ENCODE data around the gene LINC00305. TPM values are rescaled to one million over a fixed set of nuclear protein-coding genes. Genes with fewer than 3 reads are reported as not detected.

Gene LINC00305
- total RNA-seq, 1 donor from 2014 or later = not detected

- Mint-ChIP-seq H3K4me3 (ENCODE audit: unreplicated experiment) (no peak overlapping the region), H3K27me3 (ENCODE audit: unreplicated experiment) (no peaks in the 10 kb centered on the region), H3K4me1 (ENCODE audit: low read depth, unreplicated experiment) (no peaks in the 10 kb centered on the region), H3K36me3 (ENCODE audit: unreplicated experiment) (no peaks in the 10 kb centered on the region), H3K9me3 (ENCODE audit: unreplicated experiment) (no peaks in the 10 kb centered on the region), H3K27ac (ENCODE audit: unreplicated experiment) (no peak overlapping the region)
- DNase-seq = no peak
- TF ChIP-seq CTCF (IDR thresholded peaks at IDR 0.05; ENCODE audit: partially characterized antibody, unreplicated experiment) = no peak
These were observed 53.8 kb downstream of the LINC00305 start for GRCh38 chr18:64095056-64095455.

- H3K4me3 Mint-ChIP-seq (ENCODE audit: unreplicated experiment) = no peak overlapping the region
- no peak for DNase-seq
- no peaks in the 10 kb centered on the region for H3K4me1 Mint-ChIP-seq (ENCODE audit: low read depth, unreplicated experiment)
These were observed 54.7 kb downstream of the LINC00305 start for GRCh38 chr18:64094210-64094609.

GRCh38 chr18:64091526-64091925 lies 57.4 kb downstream of the LINC00305 start:
- Mint-ChIP-seq H3K4me3 (ENCODE audit: unreplicated experiment) (no peak overlapping the region), H3K27ac (ENCODE audit: unreplicated experiment) (no peak overlapping the region), H3K4me1 (ENCODE audit: low read depth, unreplicated experiment) (peaks cover 3% of the 10 kb centered on the region), H3K27me3 (ENCODE audit: unreplicated experiment) (no peaks in the 10 kb centered on the region), H3K9me3 (ENCODE audit: unreplicated experiment) (no peaks in the 10 kb centered on the region), H3K36me3 (ENCODE audit: unreplicated experiment) (peaks cover 6% of the 10 kb centered on the region)
- no peak for TF ChIP-seq CTCF (IDR thresholded peaks at IDR 0.05; ENCODE audit: partially characterized antibody, unreplicated experiment)
- no peak for DNase-seq

More at GRCh38 chr18:64094210-64094609, 54.7 kb downstream of the LINC00305 start:
- no peak for TF ChIP-seq CTCF (IDR thresholded peaks at IDR 0.05; ENCODE audit: partially characterized antibody, unreplicated experiment)
- Mint-ChIP-seq H3K9me3 (ENCODE audit: unreplicated experiment) (no peaks in the 10 kb centered on the region), H3K36me3 (ENCODE audit: unreplicated experiment) (no peaks in the 10 kb centered on the region), H3K27ac (ENCODE audit: unreplicated experiment) (no peak overlapping the region), H3K27me3 (ENCODE audit: unreplicated experiment) (no peaks in the 10 kb centered on the region)

DNA sequence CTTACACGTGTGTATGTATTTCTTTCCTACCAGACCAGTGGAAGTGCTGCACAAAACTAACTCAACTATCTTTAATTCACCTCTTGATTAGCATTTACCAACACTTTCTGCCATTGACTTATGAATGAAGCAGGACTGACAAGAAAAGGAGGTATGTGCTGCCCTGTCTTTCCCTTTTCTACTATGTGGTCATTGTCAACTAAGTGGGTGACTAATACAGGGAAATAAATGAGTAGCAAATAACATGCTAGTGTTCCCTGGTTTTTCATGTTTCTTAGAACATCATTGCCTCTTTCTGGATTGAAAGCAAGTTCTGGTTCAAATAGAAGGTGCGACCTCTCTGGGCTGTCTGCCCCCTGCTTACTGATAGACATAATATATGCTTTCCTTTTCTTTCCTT lies 58.0 kb downstream of the LINC00305 start:
- Mint-ChIP-seq H3K27ac (ENCODE audit: unreplicated experiment) (no peak overlapping the region), H3K36me3 (ENCODE audit: unreplicated experiment) (peaks cover 6% of the 10 kb centered on the region), H3K4me3 (ENCODE audit: unreplicated experiment) (no peak overlapping the region), H3K4me1 (ENCODE audit: low read depth, unreplicated experiment) (peaks cover 4% of the 10 kb centered on the region), H3K9me3 (ENCODE audit: unreplicated experiment) (no peaks in the 10 kb centered on the region), H3K27me3 (ENCODE audit: unreplicated experiment) (no peaks in the 10 kb centered on the region)
- no peak for DNase-seq
- TF ChIP-seq CTCF (IDR thresholded peaks at IDR 0.05; ENCODE audit: partially characterized antibody, unreplicated experiment) = no peak

GRCh38 chr18:64083916-64084315 lies 65.0 kb downstream of the LINC00305 start:
- no peak overlapping the region for H3K27ac Mint-ChIP-seq (ENCODE audit: unreplicated experiment)

More at GRCh38 chr18:64083916-64084315, 65.0 kb downstream of the LINC00305 start:
- Mint-ChIP-seq H3K4me1 (ENCODE audit: low read depth, unreplicated experiment) (peaks cover 6% of the 10 kb centered on the region), H3K27me3 (ENCODE audit: unreplicated experiment) (peaks cover 2% of the 10 kb centered on the region), H3K4me3 (ENCODE audit: unreplicated experiment) (no peak overlapping the region), H3K36me3 (ENCODE audit: unreplicated experiment) (peaks cover 6% of the 10 kb centered on the region), H3K9me3 (ENCODE audit: unreplicated experiment) (no peaks in the 10 kb centered on the region)
- TF ChIP-seq CTCF (IDR thresholded peaks at IDR 0.05; ENCODE audit: partially characterized antibody, unreplicated experiment) = no peak
- DNase-seq = no peak

Data from glutamatergic neuron (in vitro differentiated cells).